ENCODE data around the gene AFF3. TPM values are rescaled to one million over a fixed set of nuclear protein-coding genes. Genes with fewer than 3 reads are reported as not detected.
"Not testable (repeated sequence)": the region's sequence is repeated elsewhere in the genome, so short reads cannot be mapped to it uniquely, and the experiment has no call there.

Gene AFF3
- total RNA-seq, 1 experiment from 2014 or later = 4.2 TPM

GRCh38 chr2:99940963-99941362 lies 201.4 kb downstream of the AFF3 start:
- in situ Hi-C loops (cut with HindIII; ENCODE audit: low pct_unique_long_range_greater_than_20kb, low sequenced_read_pairs) = no loop called here
- no peak for DNase-seq (ENCODE audit: low read depth, low spot score)

GRCh38 chr2:99939135-99939534 lies 203.3 kb downstream of the AFF3 start:
- in situ Hi-C loops (cut with HindIII; ENCODE audit: low pct_unique_long_range_greater_than_20kb, low sequenced_read_pairs) = no loop called here
- DNase-seq (ENCODE audit: low read depth, low spot score) = no peak

- in situ Hi-C loops (cut with HindIII; ENCODE audit: low pct_unique_long_range_greater_than_20kb, low sequenced_read_pairs) = no loop called here
- DNase-seq (ENCODE audit: low read depth, low spot score) = no peak
Measured at GRCh38 chr2:99938250-99938649, 204.1 kb downstream of the AFF3 start.

GRCh38 chr2:99936065-99936464 lies 206.3 kb downstream of the AFF3 start:
- in situ Hi-C loops (cut with HindIII; ENCODE audit: low pct_unique_long_range_greater_than_20kb, low sequenced_read_pairs) = no loop called here
- DNase-seq (ENCODE audit: low read depth, low spot score) = no peak

GRCh38 chr2:99935662-99936061 lies 206.7 kb downstream of the AFF3 start:
- no peak for DNase-seq (ENCODE audit: low read depth, low spot score)
- in situ Hi-C loops (cut with HindIII; ENCODE audit: low pct_unique_long_range_greater_than_20kb, low sequenced_read_pairs) = no loop called here

GRCh38 chr2:99933894-99934650 lies 208.3 kb downstream of the AFF3 start:
- in situ Hi-C loops (cut with HindIII; ENCODE audit: low pct_unique_long_range_greater_than_20kb, low sequenced_read_pairs) = no loop called here
- no peak for DNase-seq (ENCODE audit: low read depth, low spot score)

GRCh38 chr2:99933491-99933890 lies 208.9 kb downstream of the AFF3 start:
- DNase-seq (ENCODE audit: low read depth, low spot score); in situ Hi-C loops (cut with HindIII; ENCODE audit: low pct_unique_long_range_greater_than_20kb, low sequenced_read_pairs): not testable (repeated sequence)

GRCh38 chr2:99928470-99929053 lies 213.8 kb downstream of the AFF3 start:
- in situ Hi-C loops (cut with HindIII; ENCODE audit: low pct_unique_long_range_greater_than_20kb, low sequenced_read_pairs) = no loop called here
- no peak for DNase-seq (ENCODE audit: low read depth, low spot score)

- DNase-seq (ENCODE audit: low read depth, low spot score); in situ Hi-C loops (cut with HindIII; ENCODE audit: low pct_unique_long_range_greater_than_20kb, low sequenced_read_pairs): not testable (repeated sequence)
Measured at GRCh38 chr2:99927690-99928207, 214.6 kb downstream of the AFF3 start.

GRCh38 chr2:99926986-99927385 lies 215.4 kb downstream of the AFF3 start:
- no peak for DNase-seq (ENCODE audit: low read depth, low spot score)

GRCh38 chr2:99925960-99926359 lies 216.4 kb downstream of the AFF3 start:
- in situ Hi-C loops (cut with HindIII; ENCODE audit: low pct_unique_long_range_greater_than_20kb, low sequenced_read_pairs) = no loop called here

More at GRCh38 chr2:99926986-99927385, 215.4 kb downstream of the AFF3 start:
- in situ Hi-C loops (cut with HindIII; ENCODE audit: low pct_unique_long_range_greater_than_20kb, low sequenced_read_pairs) = no loop called here

GRCh38 chr2:99922664-99923063 lies 219.7 kb downstream of the AFF3 start:
- in situ Hi-C loops (cut with HindIII; ENCODE audit: low pct_unique_long_range_greater_than_20kb, low sequenced_read_pairs) = no loop called here

More at GRCh38 chr2:99925960-99926359, 216.4 kb downstream of the AFF3 start:
- DNase-seq (ENCODE audit: low read depth, low spot score) = no peak

GRCh38 chr2:99921903-99922302 lies 220.5 kb downstream of the AFF3 start:
- in situ Hi-C loops (cut with HindIII; ENCODE audit: low pct_unique_long_range_greater_than_20kb, low sequenced_read_pairs) = no loop called here
- DNase-seq (ENCODE audit: low read depth, low spot score) = no peak

More at GRCh38 chr2:99922664-99923063, 219.7 kb downstream of the AFF3 start:
- no peak for DNase-seq (ENCODE audit: low read depth, low spot score)

- in situ Hi-C loops (cut with HindIII; ENCODE audit: low pct_unique_long_range_greater_than_20kb, low sequenced_read_pairs) = no loop called here
- no peak for DNase-seq (ENCODE audit: low read depth, low spot score)
Measured at GRCh38 chr2:99918389-99918788, 224.0 kb downstream of the AFF3 start.

GRCh38 chr2:99915108-99915675 lies 227.2 kb downstream of the AFF3 start:
- in situ Hi-C loops (cut with HindIII; ENCODE audit: low pct_unique_long_range_greater_than_20kb, low sequenced_read_pairs) = no loop called here
- no peak for DNase-seq (ENCODE audit: low read depth, low spot score)

GRCh38 chr2:99911736-99912135 lies 230.7 kb downstream of the AFF3 start:
- no peak for DNase-seq (ENCODE audit: low read depth, low spot score)
- in situ Hi-C loops (cut with HindIII; ENCODE audit: low pct_unique_long_range_greater_than_20kb, low sequenced_read_pairs) = no loop called here

- no peak for DNase-seq (ENCODE audit: low read depth, low spot score)
- in situ Hi-C loops (cut with HindIII; ENCODE audit: low pct_unique_long_range_greater_than_20kb, low sequenced_read_pairs) = no loop called here
Measured at GRCh38 chr2:99910902-99911301, 231.5 kb downstream of the AFF3 start.

- in situ Hi-C loops (cut with HindIII; ENCODE audit: low pct_unique_long_range_greater_than_20kb, low sequenced_read_pairs) = no loop called here
- DNase-seq (ENCODE audit: low read depth, low spot score) = no peak
Measured at GRCh38 chr2:99905636-99906035, 236.8 kb downstream of the AFF3 start.

GRCh38 chr2:99905025-99905424 lies 237.4 kb downstream of the AFF3 start:
- in situ Hi-C loops (cut with HindIII; ENCODE audit: low pct_unique_long_range_greater_than_20kb, low sequenced_read_pairs) = no loop called here
- no peak for DNase-seq (ENCODE audit: low read depth, low spot score)

All from SK-MEL-5 (cell line).